ENCODE measurements around the gene HERC3.
"Not testable (repeated sequence)": the region's sequence is repeated elsewhere in the genome, so short reads cannot be mapped to it uniquely, and the experiment has no call there.

HERC3 gene

DNA sequence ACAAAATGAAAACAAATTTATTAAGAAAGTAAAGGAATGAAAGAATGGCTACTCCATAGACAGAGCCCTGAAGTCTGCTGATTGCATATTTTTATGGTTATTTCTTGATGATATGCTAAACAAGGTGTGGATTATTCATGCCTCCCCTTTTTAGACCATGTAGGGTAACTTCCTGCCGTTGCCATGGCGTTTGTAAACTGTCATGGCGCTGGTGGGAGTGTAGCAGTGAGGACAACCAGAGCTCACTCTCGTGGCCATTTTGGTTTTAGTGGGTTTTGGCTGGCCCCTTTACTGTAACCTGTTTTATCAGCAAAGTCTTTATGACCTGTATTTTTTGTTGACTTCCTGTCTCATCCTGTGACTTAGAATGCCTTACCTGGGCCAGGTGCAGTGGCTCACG lies 17.5 kb downstream of the HERC3 start:
- not testable (repeated sequence) for DNase-seq

GRCh38 chr4:88610771-88611170 lies 18.5 kb downstream of the HERC3 start:
- no peak for DNase-seq

GRCh38 chr4:88613417-88613875 lies 21.2 kb downstream of the HERC3 start:
- peak; percentile 12 for DNase-seq

DNA sequence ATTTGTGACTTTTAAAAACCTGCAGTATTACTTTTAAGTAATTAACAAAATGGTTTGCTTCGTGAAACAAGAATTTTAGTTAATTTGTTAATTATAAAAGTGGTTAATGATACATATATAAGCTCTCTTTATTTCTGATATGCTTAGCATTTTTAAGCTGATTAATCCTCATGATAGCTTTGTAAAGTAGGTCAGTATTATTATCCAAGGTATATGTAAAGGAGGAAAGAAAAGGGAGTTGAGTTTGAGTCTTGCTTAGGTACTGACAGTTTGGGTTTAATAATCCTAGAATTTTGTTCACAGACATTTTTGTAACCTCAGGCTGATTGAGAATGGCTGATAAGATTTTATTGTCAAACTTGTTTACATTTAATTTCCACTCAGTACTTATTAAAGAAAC lies 21.8 kb downstream of the HERC3 start:
- DNase-seq: no peak

DNA sequence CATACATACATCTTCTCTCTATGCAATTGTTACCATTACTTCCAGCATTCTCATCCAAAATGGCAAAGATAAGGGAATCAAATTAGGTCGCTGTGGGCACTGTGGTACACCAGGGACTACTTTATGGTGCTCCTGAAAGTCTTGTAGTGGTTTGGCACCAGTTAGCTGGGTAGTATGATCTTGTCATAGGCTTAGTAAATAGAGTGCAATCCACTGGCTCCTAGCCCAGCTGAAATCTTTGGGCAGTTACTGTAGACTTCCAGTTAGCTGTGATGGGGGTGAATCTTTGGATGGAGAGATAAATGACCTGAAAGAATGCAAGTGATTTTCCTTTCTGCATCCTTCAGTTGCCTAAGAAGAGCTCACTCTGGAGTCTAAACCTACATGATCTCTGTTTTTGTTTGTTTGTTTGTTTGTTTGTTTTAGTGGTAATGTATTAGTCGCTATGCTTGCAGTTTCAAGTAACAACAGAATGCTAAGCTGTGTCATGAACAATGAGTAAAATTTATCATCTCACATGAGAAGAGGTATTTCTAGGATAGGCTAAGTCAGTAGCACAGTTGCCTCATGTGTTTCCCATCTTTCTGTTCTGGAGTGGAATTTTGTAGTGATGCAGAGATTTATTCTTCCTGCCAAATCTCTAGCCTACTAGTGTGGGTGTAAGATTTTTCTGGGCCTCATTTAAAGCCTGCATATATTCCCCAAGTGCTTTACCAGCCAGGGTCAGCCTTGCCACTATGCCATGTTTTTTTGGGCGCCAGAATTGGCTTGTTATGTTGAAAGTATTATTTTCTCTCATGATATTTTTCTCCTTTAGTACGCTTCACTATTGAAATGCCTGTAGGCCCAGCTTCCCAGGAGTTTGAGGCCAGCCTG lies 24.2 kb downstream of the HERC3 start:
- DNase-seq: no peak

GRCh38 chr4:88618782-88619485 lies 26.7 kb downstream of the HERC3 start:
- no peak for DNase-seq

DNA sequence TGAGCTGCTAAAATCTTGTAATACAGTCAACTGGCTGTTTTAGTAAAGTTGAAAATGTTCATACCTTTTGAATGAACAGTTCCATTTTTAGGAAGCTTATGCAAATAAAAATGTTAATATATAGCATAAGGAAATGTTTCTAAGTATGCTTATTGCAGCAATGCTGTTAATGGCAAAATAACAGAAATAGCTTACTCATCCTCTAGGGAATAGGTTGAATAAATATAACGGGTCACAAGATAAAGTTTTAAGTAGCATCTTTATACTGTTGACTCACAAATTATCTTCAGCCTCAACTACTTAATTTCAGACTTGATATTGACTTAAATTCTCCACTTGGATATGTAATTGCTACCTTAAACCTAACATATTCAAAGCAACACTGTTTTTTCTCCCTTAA lies 27.7 kb downstream of the HERC3 start:
- DNase-seq: no peak

DNA sequence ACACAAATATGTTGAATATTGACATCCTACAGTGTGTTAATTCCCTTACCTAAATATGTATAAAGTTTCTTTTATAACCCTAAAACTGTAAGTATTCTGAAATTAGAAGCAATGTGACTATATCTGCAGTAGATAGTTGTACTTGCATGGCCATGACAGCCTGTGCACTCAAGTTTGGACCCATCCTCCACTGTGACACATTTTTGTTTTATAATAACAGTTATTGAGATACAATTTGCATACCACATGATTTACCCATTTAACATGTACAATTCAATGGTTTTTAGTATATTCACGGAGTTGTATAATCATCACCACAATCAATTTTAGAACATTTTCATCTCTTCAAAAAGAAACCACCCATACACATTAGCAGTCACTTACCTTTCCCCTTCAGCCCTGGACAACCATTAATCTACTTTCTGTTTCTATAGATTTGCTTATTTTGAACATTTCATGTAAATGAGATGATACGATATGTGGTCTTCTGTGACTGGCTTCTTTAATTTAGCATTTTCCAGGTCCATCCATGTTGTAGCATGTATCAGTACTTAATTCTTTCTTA lies 29.6 kb downstream of the HERC3 start:
- no peak for DNase-seq

GRCh38 chr4:88623097-88623496 lies 30.8 kb downstream of the HERC3 start:
- DNase-seq: no peak

DNA sequence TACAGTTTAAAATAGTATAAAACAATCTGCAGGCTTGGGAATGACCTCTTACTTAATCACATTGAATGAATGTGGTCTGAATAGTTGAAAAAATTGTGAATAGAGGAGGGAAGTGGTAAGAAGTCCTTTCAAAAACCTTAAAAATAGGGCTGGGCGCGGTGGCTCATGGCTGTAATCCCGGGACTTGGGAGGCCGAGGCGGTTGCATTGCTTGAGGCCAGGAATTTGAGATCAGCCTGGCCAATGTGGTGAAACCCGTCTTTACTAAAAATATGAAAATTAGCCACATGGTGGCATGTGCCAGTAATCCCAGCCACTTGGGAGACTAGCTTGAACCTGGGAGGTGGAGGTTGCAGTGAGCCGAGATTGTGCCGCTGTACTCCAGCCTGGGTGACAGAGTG lies 36.5 kb downstream of the HERC3 start:
- DNase-seq: no peak

DNA sequence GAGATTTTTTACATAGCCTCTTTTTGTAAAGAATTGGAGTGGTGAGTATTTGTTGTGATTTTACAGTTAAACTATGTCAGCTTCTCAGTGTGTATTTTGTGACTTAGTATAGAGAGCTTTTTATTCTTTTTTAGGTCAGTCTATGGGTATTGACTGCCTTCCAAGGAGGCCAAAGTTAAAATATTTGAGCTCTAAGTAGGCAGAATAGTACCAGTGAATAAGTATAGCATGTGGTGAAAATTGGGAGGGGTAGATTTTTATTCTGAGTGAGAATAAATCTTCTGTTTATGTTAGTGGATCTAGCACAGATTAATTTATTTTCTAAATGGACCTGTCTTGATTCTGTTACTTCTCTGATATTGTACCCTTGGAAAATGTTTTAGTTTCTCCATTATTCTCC lies 37.5 kb downstream of the HERC3 start:
- DNase-seq: no peak

DNA sequence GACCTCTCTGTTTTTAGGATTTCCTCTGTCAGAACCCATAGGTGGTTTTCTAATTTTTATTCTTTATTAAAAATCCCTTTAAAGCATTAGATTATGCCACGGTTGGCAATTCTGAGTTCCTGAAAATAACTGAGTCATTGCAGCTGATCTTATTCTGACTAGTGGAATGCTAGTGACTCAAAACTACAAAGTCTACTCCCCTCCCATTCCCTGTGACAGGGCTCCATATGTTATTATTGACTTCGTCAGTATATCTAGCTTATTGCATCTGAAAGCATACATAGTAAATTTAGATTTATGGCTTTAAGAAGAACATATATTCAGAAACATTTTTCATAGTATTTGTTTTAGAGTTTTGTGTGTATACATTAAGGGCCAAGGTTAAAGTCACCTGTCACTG lies 38.5 kb downstream of the HERC3 start:
- no peak for DNase-seq

DNA sequence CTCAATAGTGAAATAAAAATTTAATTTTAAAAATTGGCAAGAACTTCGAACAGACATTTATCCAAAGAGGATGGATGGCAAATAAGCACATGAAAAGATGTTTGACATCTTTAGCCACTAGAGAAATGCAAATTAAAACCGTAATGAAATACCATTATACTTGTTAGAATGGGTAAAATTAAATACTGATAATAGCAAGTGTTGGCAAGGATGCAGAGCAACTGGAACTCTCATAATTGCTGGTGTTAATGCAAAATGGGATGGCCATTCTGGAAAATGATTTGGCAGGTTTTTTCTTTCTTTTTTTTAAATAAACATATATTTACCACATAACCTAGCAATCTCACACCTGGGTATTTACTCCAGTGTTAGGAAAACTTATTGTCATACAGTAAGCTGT lies 51.7 kb downstream of the HERC3 start:
- DNase-seq: no peak

DNA sequence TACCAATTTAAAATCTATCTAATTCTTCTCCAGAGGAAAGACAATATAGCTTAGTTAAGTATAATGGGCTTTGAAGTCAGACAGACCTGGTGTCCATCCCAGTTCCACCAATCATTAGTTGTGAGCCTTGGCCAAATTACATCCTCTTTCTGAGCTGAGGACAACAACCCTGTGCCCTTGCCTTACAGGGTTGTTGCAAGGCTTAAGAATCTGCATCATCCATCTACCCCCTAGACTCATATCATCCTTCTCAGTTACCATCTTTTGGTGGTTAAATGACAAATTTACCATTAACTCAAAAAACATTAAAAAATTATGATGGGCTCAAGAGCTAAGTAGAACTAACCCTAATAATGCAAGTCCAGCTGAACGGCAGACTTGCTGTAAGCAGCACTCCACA lies 53.7 kb downstream of the HERC3 start:
- no peak for DNase-seq

DNA sequence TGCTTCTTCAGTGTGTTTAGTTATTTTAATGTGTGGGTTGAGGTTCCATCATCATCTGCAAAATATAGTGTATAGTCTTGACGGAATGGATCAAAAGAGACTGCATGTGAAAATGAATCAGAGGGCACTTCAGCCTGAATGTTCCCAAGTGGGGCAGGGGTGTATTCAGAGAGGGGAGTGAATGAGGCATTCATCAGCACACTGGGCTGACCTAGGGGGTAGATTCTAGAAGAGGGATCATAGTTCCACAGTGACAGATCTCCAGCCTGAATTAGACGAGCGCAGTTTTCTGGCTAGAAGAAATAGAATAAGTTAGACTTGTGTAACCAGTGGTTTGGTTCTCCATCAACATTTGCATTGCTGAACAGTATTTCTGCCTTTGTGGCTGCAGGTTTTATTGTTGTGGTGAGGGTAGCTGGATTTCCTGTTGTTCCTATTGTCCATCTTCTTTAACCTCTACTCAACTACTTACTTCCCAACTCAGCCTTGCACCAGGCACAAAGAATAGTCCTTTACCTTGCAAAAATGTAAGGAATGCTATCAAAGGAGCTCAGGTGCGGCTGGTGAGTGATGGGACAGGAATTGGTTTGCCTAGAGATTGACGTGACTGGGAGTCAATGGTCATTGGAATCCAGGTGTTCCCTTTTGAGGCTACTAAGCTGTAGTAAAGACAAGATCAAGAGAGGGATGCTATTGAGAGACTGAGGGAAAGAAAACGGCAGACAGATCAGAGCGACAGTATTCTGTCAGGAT lies 54.4 kb downstream of the HERC3 start:
- no peak for DNase-seq

DNA sequence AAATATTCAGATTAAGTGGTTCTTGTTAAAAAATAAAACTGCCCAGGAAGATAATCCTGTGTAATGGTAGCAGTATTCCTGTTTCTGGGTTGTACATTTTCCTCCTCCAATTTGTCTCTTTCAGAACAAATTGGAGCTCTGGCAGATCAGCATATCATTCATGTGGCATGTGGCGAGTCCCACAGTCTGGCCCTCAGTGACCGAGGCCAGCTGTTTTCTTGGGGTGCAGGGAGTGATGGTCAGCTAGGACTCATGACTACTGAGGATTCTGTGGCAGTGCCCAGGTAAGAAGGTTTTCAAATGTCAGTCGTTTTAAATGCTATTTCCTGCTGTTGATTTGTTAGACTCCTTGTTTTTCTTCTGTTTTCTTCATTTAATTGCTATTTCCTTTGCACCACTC lies 57.4 kb downstream of the HERC3 start:
- no peak for DNase-seq

GRCh38 chr4:88653371-88653946 lies 61.2 kb downstream of the HERC3 start:
- no peak for DNase-seq

DNA sequence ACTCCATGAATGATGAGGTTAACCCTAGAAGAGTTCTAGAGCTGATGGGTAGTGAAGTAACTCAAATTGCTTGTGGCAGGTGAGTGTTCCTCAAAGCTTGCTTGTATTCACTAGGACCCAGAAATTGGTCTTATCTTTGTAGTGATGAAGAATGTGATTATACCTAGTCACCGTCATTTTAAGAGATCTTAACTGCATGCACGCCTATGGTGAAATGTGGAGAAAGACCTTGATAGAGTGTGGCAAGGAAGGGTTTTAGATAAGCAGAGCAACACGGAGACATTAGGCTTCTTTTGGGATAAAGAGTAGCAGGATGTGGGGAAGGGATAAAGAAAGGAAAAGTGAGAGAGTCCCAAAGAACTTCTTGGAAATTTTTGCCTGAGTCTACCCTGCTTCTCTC lies 62.9 kb downstream of the HERC3 start:
- DNase-seq: no peak

GRCh38 chr4:88659055-88659889 lies 67.0 kb downstream of the HERC3 start:
- peak; percentile 12 for DNase-seq

- DNase-seq: no peak
Measured at GRCh38 chr4:88659890-88660208, 67.6 kb downstream of the HERC3 start.

GRCh38 chr4:88660446-88661294 lies 68.4 kb downstream of the HERC3 start:
- DNase-seq: no peak
